Fibroblast of pulmonary artery (primary cell): ENCODE data around the gene ZNF467.

ENCODE experiments used
- DNase-seq: peaks from one replicate; pipeline ENCODE4 v3.0.0-alpha.2; 2010; ENCODE audit warnings: low read depth
- H3K4me3 ChIP-seq: replicated peaks from 2 replicates; pipeline ENCODE4 v1.5.1; 2011; ENCODE audit warnings: low read depth, mild to moderate bottlenecking, control low read depth, low read length, moderate library complexity
- TF ChIP-seq, protein P1 (sequence below): IDR thresholded peaks from 2 replicates; pipeline ENCODE4 v1.5.1; 2011; ENCODE audit warnings: mild to moderate bottlenecking, control low read depth, low read length, inconsistent platforms; ENCODE audit errors: missing control alignments

Gene ZNF467

DNA sequence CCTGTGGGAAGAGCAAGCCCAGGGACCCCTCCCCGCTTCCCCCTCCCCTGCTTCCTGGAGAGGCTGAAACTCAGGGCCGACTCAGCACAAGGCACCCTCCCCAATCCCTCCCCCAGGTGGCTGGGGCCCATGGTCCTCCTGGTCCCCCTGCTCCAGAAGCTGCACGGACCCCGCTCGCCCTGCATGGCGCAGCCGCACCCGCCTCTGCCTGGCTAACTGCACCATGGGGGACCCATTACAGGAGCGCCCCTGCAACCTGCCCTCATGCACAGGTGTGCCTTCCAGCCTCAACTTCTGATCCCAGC lies 45.1 kb upstream of the ZNF467 start:
- TF ChIP-seq, protein P1, sequence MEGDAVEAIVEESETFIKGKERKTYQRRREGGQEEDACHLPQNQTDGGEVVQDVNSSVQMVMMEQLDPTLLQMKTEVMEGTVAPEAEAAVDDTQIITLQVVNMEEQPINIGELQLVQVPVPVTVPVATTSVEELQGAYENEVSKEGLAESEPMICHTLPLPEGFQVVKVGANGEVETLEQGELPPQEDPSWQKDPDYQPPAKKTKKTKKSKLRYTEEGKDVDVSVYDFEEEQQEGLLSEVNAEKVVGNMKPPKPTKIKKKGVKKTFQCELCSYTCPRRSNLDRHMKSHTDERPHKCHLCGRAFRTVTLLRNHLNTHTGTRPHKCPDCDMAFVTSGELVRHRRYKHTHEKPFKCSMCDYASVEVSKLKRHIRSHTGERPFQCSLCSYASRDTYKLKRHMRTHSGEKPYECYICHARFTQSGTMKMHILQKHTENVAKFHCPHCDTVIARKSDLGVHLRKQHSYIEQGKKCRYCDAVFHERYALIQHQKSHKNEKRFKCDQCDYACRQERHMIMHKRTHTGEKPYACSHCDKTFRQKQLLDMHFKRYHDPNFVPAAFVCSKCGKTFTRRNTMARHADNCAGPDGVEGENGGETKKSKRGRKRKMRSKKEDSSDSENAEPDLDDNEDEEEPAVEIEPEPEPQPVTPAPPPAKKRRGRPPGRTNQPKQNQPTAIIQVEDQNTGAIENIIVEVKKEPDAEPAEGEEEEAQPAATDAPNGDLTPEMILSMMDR: no peak
- DNase-seq: no peak
- H3K4me3 ChIP-seq: no peak overlapping the region

DNA sequence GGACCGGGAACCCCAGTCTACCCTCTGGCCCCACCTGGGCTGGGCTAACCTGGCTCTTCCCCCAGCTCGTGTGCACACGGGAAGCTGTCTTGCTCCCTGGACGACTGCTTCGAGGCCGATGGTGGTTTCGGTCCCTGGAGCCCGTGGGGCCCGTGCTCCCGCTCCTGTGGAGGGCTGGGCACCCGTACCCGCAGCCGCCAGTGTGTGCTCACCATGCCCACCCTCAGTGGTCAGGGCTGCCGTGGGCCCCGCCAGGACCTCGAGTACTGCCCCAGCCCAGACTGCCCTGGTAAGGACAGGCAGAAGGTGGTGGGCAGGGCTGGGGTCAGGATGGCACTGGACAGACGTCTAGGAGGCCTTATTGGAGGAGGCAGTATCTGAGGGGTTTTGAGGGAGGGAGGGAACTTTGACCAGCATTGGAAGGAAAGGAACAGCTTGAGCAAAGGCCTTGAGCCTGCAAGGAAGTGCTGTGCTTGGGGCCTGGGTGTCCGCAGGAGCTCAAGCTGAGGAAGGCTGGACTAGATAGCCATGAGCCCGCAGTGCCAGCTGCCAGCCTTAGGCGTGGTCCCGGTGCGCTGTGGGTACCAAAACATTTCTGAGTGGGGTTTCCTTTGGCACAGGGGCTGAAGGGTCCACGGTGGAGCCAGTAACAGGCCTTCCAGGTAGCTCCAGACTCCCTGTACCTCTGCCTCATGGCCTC lies 44.6 kb upstream of the ZNF467 start:
- DNase-seq: no peak
- TF ChIP-seq, protein P1: no peak
- H3K4me3 ChIP-seq: no peak overlapping the region

DNA sequence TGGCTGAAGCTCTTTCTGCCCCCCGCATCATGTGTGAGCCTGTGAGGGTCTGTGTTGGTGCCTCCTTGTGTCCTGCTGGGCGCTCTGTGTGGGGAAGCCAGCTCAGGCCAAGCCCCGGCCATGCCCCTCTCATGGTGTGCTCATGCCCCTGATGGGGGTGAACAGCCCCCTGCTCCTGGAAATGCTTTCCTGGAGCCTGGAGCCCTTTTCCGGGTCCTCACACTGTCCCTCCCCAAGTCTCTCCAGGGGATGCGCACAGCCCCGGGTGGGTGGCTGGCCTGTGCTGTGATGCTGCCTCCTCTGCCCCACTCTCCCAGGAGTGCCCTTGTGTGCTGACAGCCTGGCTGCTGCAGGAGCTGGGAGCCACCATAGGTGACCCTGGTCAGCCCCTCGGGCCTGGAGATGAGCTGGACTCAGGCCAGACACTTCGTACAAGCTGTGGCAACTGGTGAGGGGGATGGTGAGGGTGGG lies 43.9 kb upstream of the ZNF467 start:
- no peak for DNase-seq
- no peak overlapping the region for H3K4me3 ChIP-seq
- TF ChIP-seq, protein P1: no peak

DNA sequence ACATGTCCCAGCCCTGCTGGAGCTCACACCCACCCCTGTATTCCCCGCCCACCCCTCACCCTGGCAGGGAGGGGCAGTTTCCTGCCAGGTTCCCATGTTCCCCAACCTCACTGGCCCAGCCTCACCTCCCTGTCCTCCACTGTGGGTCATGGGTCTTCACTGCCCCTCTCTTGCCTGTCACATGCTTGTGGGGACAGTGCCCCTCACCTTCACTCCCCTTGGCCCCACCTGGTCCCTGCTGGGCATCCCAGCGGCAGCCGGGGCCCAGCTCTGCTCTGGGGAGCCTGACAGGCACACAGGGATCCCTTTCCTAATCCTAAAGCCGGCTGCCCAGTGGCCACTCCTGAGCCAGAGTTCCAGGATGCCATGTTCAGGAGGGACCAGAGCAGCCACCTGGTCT lies 43.4 kb upstream of the ZNF467 start:
- no peak overlapping the region for H3K4me3 ChIP-seq
- DNase-seq: no peak
- TF ChIP-seq, protein P1: no peak

DNA sequence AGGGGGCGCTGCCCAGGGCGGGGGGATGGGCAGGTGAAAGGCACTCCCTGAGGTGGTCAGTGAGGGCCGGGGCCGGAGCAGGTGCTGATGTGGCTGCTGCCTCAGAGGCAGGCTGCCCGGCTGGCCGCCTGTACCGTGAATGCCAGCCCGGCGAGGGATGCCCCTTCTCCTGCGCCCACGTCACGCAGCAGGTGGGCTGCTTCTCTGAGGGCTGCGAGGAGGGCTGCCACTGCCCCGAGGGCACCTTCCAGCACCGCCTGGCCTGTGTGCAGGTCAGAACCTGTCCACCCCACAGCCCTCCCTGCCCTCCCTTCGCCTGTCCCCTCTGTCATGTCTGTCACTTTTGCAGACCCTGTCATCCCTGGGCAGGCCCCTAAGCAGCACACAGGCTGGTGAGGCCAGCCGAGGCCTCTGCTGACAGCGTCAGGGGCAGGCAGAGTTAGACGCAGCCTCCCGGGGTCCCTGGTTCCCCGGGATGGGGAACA lies 42.9 kb upstream of the ZNF467 start:
- no peak for DNase-seq
- TF ChIP-seq, protein P1: no peak

DNA sequence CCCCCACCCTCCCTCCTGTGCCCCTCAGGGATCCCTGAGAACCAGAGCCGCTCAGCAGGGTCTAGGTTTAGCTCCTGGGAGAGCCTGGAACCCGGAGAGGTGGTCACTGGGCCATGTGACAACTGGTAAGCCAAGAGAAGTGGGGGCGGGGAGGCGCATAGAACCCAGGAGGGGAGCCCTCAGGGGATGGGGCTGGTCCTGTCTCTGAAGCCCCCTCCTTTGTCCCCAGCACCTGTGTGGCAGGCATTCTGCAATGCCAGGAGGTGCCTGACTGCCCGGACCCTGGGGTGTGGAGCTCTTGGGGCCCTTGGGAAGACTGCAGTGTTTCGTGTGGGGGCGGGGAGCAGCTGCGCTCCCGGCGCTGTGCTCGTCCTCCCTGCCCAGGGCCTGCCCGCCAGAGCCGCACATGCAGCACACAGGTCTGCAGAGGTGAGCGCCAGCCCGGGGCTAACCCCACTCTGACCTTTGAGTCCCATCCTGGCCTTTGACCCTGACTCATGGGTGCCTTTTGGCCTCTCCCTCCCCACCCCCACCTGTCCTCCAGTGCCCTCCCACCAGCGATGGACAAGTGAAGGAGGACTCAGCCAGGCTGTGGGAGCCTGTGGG lies 42.4 kb upstream of the ZNF467 start:
- no peak for DNase-seq
- H3K4me3 ChIP-seq: no peak overlapping the region
- TF ChIP-seq, protein P1: no peak

More for the DNA sequence above, 42.9 kb upstream of the ZNF467 start:
- H3K4me3 ChIP-seq: no peak overlapping the region
